H9 (cell line): ENCODE results near the gene PSMB5. TPM values are rescaled to one million over a fixed set of nuclear protein-coding genes. Genes with fewer than 3 reads are reported as not detected.
A peak's percentile ranks its signal among the peaks of the same experiment; 100 is the strongest.

Experiments
- DNase-seq: peaks from one replicate; pipeline ENCODE4 v3.0.0-alpha.2; 2017
- H2AFZ ChIP-seq: one replicate; pipeline ENCODE4 v1.6.1; 2013; ENCODE audit warnings: mild to moderate bottlenecking, low read length, control low read depth, moderate library complexity
- H2AK5ac ChIP-seq: 2 replicates; pipeline ENCODE4 v1.6.1; 2013; ENCODE audit warnings: low read length, control low read depth, mixed read lengths; ENCODE audit not compliant: insufficient read length
- H2BK120ac ChIP-seq: one replicate; pipeline ENCODE4 v1.6.1; 2013; ENCODE audit warnings: low read depth, mild to moderate bottlenecking, low read length, control low read depth, inconsistent platforms; ENCODE audit not compliant: poor library complexity, severe bottlenecking
- H2BK12ac ChIP-seq: 2 replicates; pipeline ENCODE4 v1.6.1; 2013; ENCODE audit warnings: low read length, control low read depth, mixed read lengths, low read depth; ENCODE audit not compliant: insufficient read length
- H2BK15ac ChIP-seq: 2 replicates; pipeline ENCODE4 v1.6.1; 2013; ENCODE audit warnings: low read depth, low read length, control low read depth
- H2BK20ac ChIP-seq: one replicate; pipeline ENCODE4 v1.6.1; 2013; ENCODE audit warnings: low read depth, mild to moderate bottlenecking, low read length, control low read depth, inconsistent platforms; ENCODE audit not compliant: poor library complexity, severe bottlenecking
- H2BK5ac ChIP-seq: 2 replicates; pipeline ENCODE4 v1.6.1; 2013; ENCODE audit warnings: low read length, control low read depth, mixed read lengths; ENCODE audit not compliant: insufficient read length
- H3K14ac ChIP-seq: 2 replicates; pipeline ENCODE4 v1.6.1; 2013; ENCODE audit warnings: low read length, control low read depth; ENCODE audit not compliant: insufficient read depth
- H3K18ac ChIP-seq: 2 replicates; pipeline ENCODE4 v1.6.1; 2013; ENCODE audit warnings: low read depth, mild to moderate bottlenecking, mixed read lengths, low read length, control low read depth; ENCODE audit not compliant: insufficient read length
- H3K23ac ChIP-seq: 2 replicates; pipeline ENCODE4 v1.6.1; 2013; ENCODE audit warnings: low read length, control low read depth, mixed read lengths, low read depth; ENCODE audit not compliant: insufficient read length
- H3K23me2 ChIP-seq: 2 replicates; pipeline ENCODE4 v1.6.1; 2013; ENCODE audit warnings: low read depth, mild to moderate bottlenecking, mixed read lengths, low read length, control low read depth; ENCODE audit not compliant: insufficient read length, poor library complexity, severe bottlenecking
- H3K27ac ChIP-seq: 2 replicates; pipeline ENCODE4 v1.5.1; 2013; ENCODE audit warnings: low read length, control low read depth, mixed read lengths, low read depth; ENCODE audit not compliant: insufficient read length
- H3K27me3 ChIP-seq: 2 replicates; pipeline ENCODE4 v1.6.1; 2013; ENCODE audit warnings: low read length, control low read depth, inconsistent platforms; ENCODE audit not compliant: insufficient read depth
- H3K4ac ChIP-seq: 2 replicates; pipeline ENCODE4 v1.6.1; 2013; ENCODE audit warnings: low read depth, mild to moderate bottlenecking, control low read depth, inconsistent platforms, low read length, moderate library complexity
- H3K4me1 ChIP-seq: 2 replicates; pipeline ENCODE4 v1.6.1; 2013; ENCODE audit warnings: low read length, control low read depth, inconsistent platforms; ENCODE audit not compliant: insufficient read depth
- H3K4me2 ChIP-seq: 2 replicates; pipeline ENCODE4 v1.6.1; 2013; ENCODE audit warnings: low read length, control low read depth, mixed read lengths; ENCODE audit not compliant: insufficient read length, insufficient read depth
- H3K56ac ChIP-seq: 2 replicates; pipeline ENCODE4 v1.6.1; 2013; ENCODE audit warnings: low read depth, mild to moderate bottlenecking, mixed read lengths, low read length, control low read depth; ENCODE audit not compliant: insufficient read length
- H3K79me1 ChIP-seq: 2 replicates; pipeline ENCODE4 v1.6.1; 2013; ENCODE audit warnings: low read depth, mild to moderate bottlenecking, moderate library complexity, low read length, control low read depth, inconsistent platforms; ENCODE audit not compliant: insufficient read depth, poor library complexity, severe bottlenecking
- H3K79me2 ChIP-seq: 2 replicates; pipeline ENCODE4 v1.6.1; 2013; ENCODE audit warnings: low read length, control low read depth, inconsistent platforms; ENCODE audit not compliant: insufficient read depth
- H3K9ac ChIP-seq: 2 replicates; pipeline ENCODE4 v1.6.1; 2013; ENCODE audit warnings: low read length, control low read depth, mixed read lengths; ENCODE audit not compliant: insufficient read length; ENCODE audit errors: extremely low read depth
- H3K9me3 ChIP-seq: one replicate; pipeline ENCODE4 v1.6.1; 2013; ENCODE audit warnings: low read depth, low read length, inconsistent platforms; ENCODE audit not compliant: control insufficient read depth
- H3T11ph ChIP-seq: one replicate; pipeline ENCODE4 v1.6.1; 2013; ENCODE audit warnings: mild to moderate bottlenecking, low read length, control low read depth, inconsistent platforms
- H4K20me1 ChIP-seq: one replicate; pipeline ENCODE4 v1.6.1; 2013; ENCODE audit not compliant: control insufficient read depth, insufficient read length, insufficient read depth
- H4K5ac ChIP-seq: 2 replicates; pipeline ENCODE4 v1.6.1; 2013; ENCODE audit warnings: low read depth, mild to moderate bottlenecking, mixed read lengths, low read length, control low read depth; ENCODE audit not compliant: insufficient read length
- H4K8ac ChIP-seq: replicated peaks from 2 replicates; pipeline ENCODE4 v1.6.1; 2013; ENCODE audit warnings: low read length, control low read depth, mixed read lengths, low read depth; ENCODE audit not compliant: insufficient read length
- H4K91ac ChIP-seq: 2 replicates; pipeline ENCODE4 v1.6.1; 2013; ENCODE audit warnings: low read depth, mild to moderate bottlenecking, moderate library complexity, mixed read lengths, low read length, control low read depth; ENCODE audit not compliant: insufficient read length
- H3K27ac Mint-ChIP-seq, 3 experiments: 2 replicates in 2 of 3; 3 replicates in 1 of 3; pipeline ENCODE4 v1.8.0; 2020 to 2021; ENCODE audit warnings: mixed read lengths in 3 of 3, mild to moderate bottlenecking in 1 of 3, moderate library complexity in 1 of 3
- H3K27me3 Mint-ChIP-seq: 2 replicates; pipeline ENCODE4 v1.8.0; 2021; ENCODE audit warnings: low read depth, mild to moderate bottlenecking, moderate library complexity, mixed read lengths
- H3K36me3 Mint-ChIP-seq, 3 experiments: 2 replicates in 2 of 3; 3 replicates in 1 of 3; pipeline ENCODE4 v1.8.0; 2020 to 2021; ENCODE audit warnings: low read depth in 3 of 3, mixed read lengths in 3 of 3; ENCODE audit not compliant: insufficient read depth in 1 of 3
- H3K4me1 Mint-ChIP-seq, 2 experiments: 2 replicates each; pipeline ENCODE4 v1.8.0; 2020; ENCODE audit warnings: mixed read lengths in 2 of 2
- H3K4me3 Mint-ChIP-seq, 2 experiments: 2 replicates in 1 of 2; 3 replicates in 1 of 2; pipeline ENCODE4 v1.8.0; 2020 to 2021; ENCODE audit warnings: mild to moderate bottlenecking in 2 of 2, mixed read lengths in 2 of 2, moderate library complexity in 1 of 2
- H3K9me3 Mint-ChIP-seq, 2 experiments: 2 replicates in 1 of 2; 3 replicates in 1 of 2; pipeline ENCODE4 v1.8.0; 2020; ENCODE audit warnings: mild to moderate bottlenecking in 2 of 2, mixed read lengths in 2 of 2, moderate library complexity in 1 of 2
- WGBS: extraction: QIAGEN DNeasy Blood & Tissue Kit; methylation state at CpG from one replicate; pipeline ENCODE4 v1.1.7; 2013; ENCODE audit warnings: missing lambda C conversion rate, low lambda C conversion rate, mixed read lengths; ENCODE audit not compliant: insufficient read length; ENCODE audit errors: extremely low coverage; 5-methylcytosine and 5-hydroxymethylcytosine counted together
- total RNA-seq: library from RNA; stranded (reverse); gene quantifications from 2 replicates; pipeline ENCODE4 v1.2.1, GENCODE V29; 2021
- TF ChIP-seq, protein P1 (sequence below): fragments of 200-600 bp; sonication (generic); conservative IDR thresholded peaks from 3 replicates; pipeline ENCODE4 v1.8.0; 2021; ENCODE audit warnings: antibody characterized with exemption, mild to moderate bottlenecking

PSMB5 gene
- total RNA-seq, 1 experiment from 2014 or later = 252 TPM

DNA sequence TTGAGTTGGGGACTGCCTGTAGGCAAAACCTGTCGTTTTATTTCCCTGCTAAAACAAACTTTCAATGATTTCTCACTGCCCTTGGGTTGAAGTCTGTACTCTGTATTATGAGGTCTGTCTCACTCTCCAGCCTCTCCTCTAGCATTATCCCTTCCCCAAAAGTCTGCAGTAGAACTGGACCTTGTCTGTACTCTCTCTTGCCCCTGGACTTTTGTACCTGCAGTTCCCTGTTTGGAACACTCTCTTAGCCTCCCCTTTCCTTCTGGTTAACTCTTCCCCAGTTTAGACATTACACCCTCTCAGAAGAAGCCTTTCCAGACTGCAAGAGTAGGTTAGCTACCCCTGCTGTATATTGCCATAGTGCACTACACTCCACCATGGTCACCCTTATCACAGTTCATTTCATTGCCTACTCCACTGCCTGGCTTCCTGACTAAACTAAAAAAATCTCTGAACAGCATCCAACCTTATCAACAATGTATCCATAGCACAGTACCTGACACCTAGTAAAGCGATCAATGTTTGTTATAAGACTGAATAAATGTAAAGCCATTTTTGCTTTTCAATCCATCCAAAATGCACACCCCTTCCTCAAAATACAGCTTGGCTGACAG lies 48.7 kb downstream of the PSMB5 start:
- H3K36me3 Mint-ChIP-seq = peaks cover 5 to 24% (median 10%) of the 10 kb centered on the region in 3 experiments; a peak in 6 of 7 replicates
- Histone ChIP-seq H3K27ac (no peak overlapping the region), H3K4me1 (no peaks in the 10 kb centered on the region; the same call in 1 of the 2 replicates), H2BK12ac (no peak overlapping the region), H4K8ac (no peak overlapping the region), H3K79me2 (no peaks in the 10 kb centered on the region), H3T11ph (no peak overlapping the region), H3K23me2 (peaks cover 10% of the 10 kb centered on the region), H2BK120ac (no peak overlapping the region), H2AK5ac (no peak overlapping the region), H4K5ac (no peak overlapping the region), H3K9ac (no peak overlapping the region), H2BK20ac (no peak overlapping the region), H4K20me1 (peaks cover 3% of the 10 kb centered on the region), H3K4me2 (no peak overlapping the region), H3K56ac (no peak overlapping the region), H3K18ac (no peak overlapping the region), H2AFZ (no peak overlapping the region), H3K14ac (no peak overlapping the region), H2BK15ac (no peak overlapping the region), H3K79me1 (no peaks in the 10 kb centered on the region), H2BK5ac (no peak overlapping the region), H3K9me3 (no peaks in the 10 kb centered on the region), H3K4ac (no peak overlapping the region), H3K23ac (no peak overlapping the region), H3K27me3 (no peaks in the 10 kb centered on the region), H4K91ac (no peak overlapping the region)
- no peaks in the 10 kb centered on the region; the same call in 1 of the 2 replicates for H3K27me3 Mint-ChIP-seq
- no peak for DNase-seq
- no peaks in the 10 kb centered on the region; a peak in 1 of 4 replicates for H3K4me1 Mint-ChIP-seq
- TF ChIP-seq, protein P1, sequence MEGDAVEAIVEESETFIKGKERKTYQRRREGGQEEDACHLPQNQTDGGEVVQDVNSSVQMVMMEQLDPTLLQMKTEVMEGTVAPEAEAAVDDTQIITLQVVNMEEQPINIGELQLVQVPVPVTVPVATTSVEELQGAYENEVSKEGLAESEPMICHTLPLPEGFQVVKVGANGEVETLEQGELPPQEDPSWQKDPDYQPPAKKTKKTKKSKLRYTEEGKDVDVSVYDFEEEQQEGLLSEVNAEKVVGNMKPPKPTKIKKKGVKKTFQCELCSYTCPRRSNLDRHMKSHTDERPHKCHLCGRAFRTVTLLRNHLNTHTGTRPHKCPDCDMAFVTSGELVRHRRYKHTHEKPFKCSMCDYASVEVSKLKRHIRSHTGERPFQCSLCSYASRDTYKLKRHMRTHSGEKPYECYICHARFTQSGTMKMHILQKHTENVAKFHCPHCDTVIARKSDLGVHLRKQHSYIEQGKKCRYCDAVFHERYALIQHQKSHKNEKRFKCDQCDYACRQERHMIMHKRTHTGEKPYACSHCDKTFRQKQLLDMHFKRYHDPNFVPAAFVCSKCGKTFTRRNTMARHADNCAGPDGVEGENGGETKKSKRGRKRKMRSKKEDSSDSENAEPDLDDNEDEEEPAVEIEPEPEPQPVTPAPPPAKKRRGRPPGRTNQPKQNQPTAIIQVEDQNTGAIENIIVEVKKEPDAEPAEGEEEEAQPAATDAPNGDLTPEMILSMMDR = no peak
- H3K9me3 Mint-ChIP-seq = peaks cover 0 to 12% of the 10 kb centered on the region in 2 experiments; a peak in 2 of 5 replicates
- peak overlapping the region in 1 of 3 experiments; percentile 23; a peak in 1 of 7 replicates for H3K27ac Mint-ChIP-seq
- WGBS = no CpG with 5 or more reads among the region's 2 CpGs
- no peak overlapping the region for H3K4me3 Mint-ChIP-seq
